Ovary (tissue), 9 donors: ENCODE measurements around the gene ZFP1. TPM values are rescaled to one million over a fixed set of nuclear protein-coding genes. Genes with fewer than 3 reads are reported as not detected.

Experiments
- DNase-seq, 5 donors: peaks; one replicate each; pipeline ENCODE4 v3.0.0-alpha.2; 2019 to 2020
- H3K27ac ChIP-seq, 2 donors: fragments of 200-600 bp; one replicate each; pipeline versions ENCODE4 v1.5.1 to v1.8.0; 2019 to 2022
- H3K27me3 ChIP-seq: fragments of 200-600 bp; one replicate; pipeline ENCODE4 v1.8.0; 2022
- H3K36me3 ChIP-seq: fragments of 200-600 bp; sonication (generic); one replicate; pipeline ENCODE4 v1.5.1; 2019
- H3K4me1 ChIP-seq: one replicate; pipeline ENCODE4 v1.8.1; 2013; ENCODE audit warnings: mild to moderate bottlenecking, moderate library complexity; ENCODE audit not compliant: insufficient read depth
- H3K4me3 ChIP-seq: fragments of 200-600 bp; sonication (generic); one replicate; pipeline ENCODE4 v1.5.1; 2017
- H3K9me3 ChIP-seq, 2 donors: fragments of 200-600 bp in 1 of 2; sonication (generic) in 1 of 2; one replicate each; pipeline versions ENCODE4 v1.5.1 to v1.8.1; 2013 to 2019; ENCODE audit warnings: mild to moderate bottlenecking in 1 of 2, moderate library complexity in 1 of 2
- CTCF ChIP-seq, 3 donors: fragments of 450-650 bp in 2 of 3; fragments of 200-600 bp in 1 of 3; IDR thresholded peaks; one replicate each; pipeline versions ENCODE4 v1.5.1 to v1.8.0; 2016 to 2022; ENCODE audit warnings: antibody characterized with exemption in 3 of 3, mild to moderate bottlenecking in 1 of 3
- EP300 ChIP-seq: sonication (generic); formaldehyde crosslinking; IDR thresholded peaks from one replicate; pipeline ENCODE4 v1.6.1; 2017; ENCODE audit warnings: antibody characterized with exemption
- POLR2A ChIP-seq: fragments of 450-650 bp; IDR thresholded peaks from one replicate; pipeline ENCODE4 v1.6.1; 2017; ENCODE audit warnings: antibody characterized with exemption, mild to moderate bottlenecking, moderate library complexity
- WGBS, 3 donors: extraction: QIAGEN DNeasy Blood & Tissue Kit in 1 of 3; methylation state at CpG; one replicate each; pipeline versions ENCODE4 v1.1.5 to v1.1.7; 2013 to 2017; 5-methylcytosine and 5-hydroxymethylcytosine counted together
- intact Hi-C, 4 donors: fragments of 100-400 bp; cut with DNase I; formaldehyde crosslinking; loops; one replicate each; pipeline versions ENCODE4 v1.11.0 to v1.15.1; 2022 to 2023
- polyA plus RNA-seq, 2 donors: library from polyadenylated mRNA; stranded (reverse); fragments of 200-250 nt in 1 of 2; fragments of 350-450 nt in 1 of 2; fragmentation: Illumina TruSeq in 1 of 2; extraction: RNeasy Lipid Tissue Mini Kit (QIAGEN cat#74804) in 1 of 2; gene quantifications; one replicate each; pipeline ENCODE4 v1.2.3, GENCODE V29; 2013 to 2014
- total RNA-seq, 7 donors: library from RNA; depleted of rRNA in 2 of 7; stranded (reverse); fragments of >200 nt in 2 of 7; fragmentation: NEBNext Ultra II Directional in 3 of 7; extraction: Animal tissue kit (Norgen Biotek cat#: 25700) in 3 of 7; gene quantifications; one replicate each; pipeline versions ENCODE4 v1.1.0 to v1.2.4, GENCODE V29; 2016 to 2023
- donor health status: DM: no; HTN: no; CAD: no; lungs with moderate emphysema.
- donor health status: DM: no; HTN: no; CAD: no.
- donor health status: Bipolar disorder and iron deficiency.
- donor health status: DM: yes; HTN: yes; CAD: no.
- donor health status: DM: no; HTN: no; CAD: no.
- donor health status: DM: yes; HTN: yes; CAD: no.

The ZFP1 gene
- total and polyA plus RNA-seq, 9 donors: 7.2 to 22.3 (median 13.5) TPM

GRCh38 chr16:75114946-75115825 is 33.1 kb upstream of the ZFP1 start:
- Histone ChIP-seq H3K27me3 (no peaks in the 10 kb centered on the region), H3K27ac (peak overlapping the region; percentile 3 to 37), H3K36me3 (no peaks in the 10 kb centered on the region), H3K4me1 (peaks cover 21% of the 10 kb centered on the region), H3K4me3 (peak overlapping the region; percentile 50), H3K9me3 (no peaks in the 10 kb centered on the region)
- intact Hi-C loops: loop anchor here in 2 of 4 donors (5.0 to 10.0 kb wide), 2 partner anchors 118 to 410 kb away; partner anchors contain the start of genes MLKL (in 1 of the 2) and ZNRF1 (in 1 of the 2)
- 62 to 76% (median 62%) methylated on average over 45 of the region's 45 CpGs for WGBS, 3 donors
- DNase-seq: peak in 1 of 5 donors; percentile 36
- TF ChIP-seq EP300: no peak

GRCh38 chr16:75116081-75116910 is 32.0 kb upstream of the ZFP1 start, which contains the start of gene LDHD:
Gene LDHD, minus strand, starts transcription at chr16:75116780. Its CDS starts 60 bp downstream, at chr16:75116720.
- TF ChIP-seq EP300: no peak
- TF ChIP-seq POLR2A: peak; percentile 41
- peak in 1 of 3 donors; percentile 11 for TF ChIP-seq CTCF (IDR thresholded peaks at IDR 0.05)
- Histone ChIP-seq H3K4me1 (peaks cover 16% of the 10 kb centered on the region), H3K27ac (peak within 1 kb of the TSS; percentile 18 to 60), H3K9me3 (no peaks in the 10 kb centered on the region), H3K36me3 (no peaks in the 10 kb centered on the region), H3K27me3 (no peaks in the 10 kb centered on the region), H3K4me3 (peak within 1 kb of the TSS; percentile 50)
- 22 to 33% (median 27%) methylated on average over 15 of the region's 15 CpGs for WGBS, 3 donors
- intact Hi-C loops: loop anchor here in 1 of 4 donors (10.0 kb wide), 1 partner anchor 411 kb away; the partner anchor contains the start of gene MLKL
- DNase-seq: peak; percentile 79 to 88 (median 84)

GRCh38 chr16:75116911-75117245 is 31.4 kb upstream of the ZFP1 start:
- Histone ChIP-seq H3K4me1 (peaks cover 12% of the 10 kb centered on the region), H3K27ac (peak overlapping the region in 1 of 2 donors; percentile 60), H3K36me3 (no peaks in the 10 kb centered on the region), H3K9me3 (no peaks in the 10 kb centered on the region), H3K27me3 (no peaks in the 10 kb centered on the region), H3K4me3 (peak overlapping the region; percentile 50)
- TF ChIP-seq CTCF (IDR thresholded peaks at IDR 0.05) (no peak), POLR2A (no peak), EP300 (no peak)
- intact Hi-C loops: loop anchor here in 1 of 4 donors (10.0 kb wide), 1 partner anchor 412 kb away; the partner anchor contains the start of gene MLKL
- DNase-seq: no peak
- WGBS, 3 donors: 8 to 14% (median 10%) methylated on average over 3 of the region's 3 CpGs

- WGBS, 3 donors: 78 to 82% (median 81%) methylated on average over 6 of the region's 6 CpGs
- Histone ChIP-seq H3K27ac (no peak overlapping the region), H3K27me3 (no peaks in the 10 kb centered on the region), H3K36me3 (no peaks in the 10 kb centered on the region), H3K4me1 (peaks cover 8% of the 10 kb centered on the region), H3K9me3 (no peaks in the 10 kb centered on the region), H3K4me3 (no peak overlapping the region)
- TF ChIP-seq POLR2A (no peak), CTCF (IDR thresholded peaks at IDR 0.05) (no peak), EP300 (no peak)
- no peak for DNase-seq
- intact Hi-C loops: loop anchor here in 1 of 4 donors (10.0 kb wide), 1 partner anchor 414 kb away; the partner anchor contains the start of gene MLKL
Observed at GRCh38 chr16:75118943-75119539, 29.3 kb upstream of the ZFP1 start.
